Stimulated activated CD4-positive, alpha-beta T cell treated with anti-CD3 and anti-CD28 coated beads, Interleukin-1b, Interleukin-23, amount 100 ng/mL, for 1 hour (primary cell): Measurements from ENCODE around the gene ARFIP1.
"Not testable (repeated sequence)": the region's sequence is repeated elsewhere in the genome, so short reads cannot be mapped to it uniquely, and the experiment has no call there.

Experiments
- DNase-seq, 2 donors: peaks; one replicate each; pipeline ENCODE4 v3.0.0-alpha.2; 2020; ENCODE audit warnings: low read depth in 2 of 2

ARFIP1 gene, protein sequence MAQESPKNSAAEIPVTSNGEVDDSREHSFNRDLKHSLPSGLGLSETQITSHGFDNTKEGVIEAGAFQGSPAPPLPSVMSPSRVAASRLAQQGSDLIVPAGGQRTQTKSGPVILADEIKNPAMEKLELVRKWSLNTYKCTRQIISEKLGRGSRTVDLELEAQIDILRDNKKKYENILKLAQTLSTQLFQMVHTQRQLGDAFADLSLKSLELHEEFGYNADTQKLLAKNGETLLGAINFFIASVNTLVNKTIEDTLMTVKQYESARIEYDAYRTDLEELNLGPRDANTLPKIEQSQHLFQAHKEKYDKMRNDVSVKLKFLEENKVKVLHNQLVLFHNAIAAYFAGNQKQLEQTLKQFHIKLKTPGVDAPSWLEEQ

GRCh38 chr4:152779513-152780266 is at the start of gene ARFIP1, which contains the start of gene TIGD4:
Gene ARFIP1, plus strand, starts transcription at chr4:152779954. Its CDS starts 49,680 bp downstream, at chr4:152829634.
Gene TIGD4, minus strand, starts transcription at chr4:152779730. Its CDS starts 8,726 bp downstream, at chr4:152771004.
- DNase-seq, result peak; percentile 83 to 86

- no peak for DNase-seq
These were observed 47.8 kb upstream of the ARFIP1 start for GRCh38 chr4:152731997-152732396.

DNA sequence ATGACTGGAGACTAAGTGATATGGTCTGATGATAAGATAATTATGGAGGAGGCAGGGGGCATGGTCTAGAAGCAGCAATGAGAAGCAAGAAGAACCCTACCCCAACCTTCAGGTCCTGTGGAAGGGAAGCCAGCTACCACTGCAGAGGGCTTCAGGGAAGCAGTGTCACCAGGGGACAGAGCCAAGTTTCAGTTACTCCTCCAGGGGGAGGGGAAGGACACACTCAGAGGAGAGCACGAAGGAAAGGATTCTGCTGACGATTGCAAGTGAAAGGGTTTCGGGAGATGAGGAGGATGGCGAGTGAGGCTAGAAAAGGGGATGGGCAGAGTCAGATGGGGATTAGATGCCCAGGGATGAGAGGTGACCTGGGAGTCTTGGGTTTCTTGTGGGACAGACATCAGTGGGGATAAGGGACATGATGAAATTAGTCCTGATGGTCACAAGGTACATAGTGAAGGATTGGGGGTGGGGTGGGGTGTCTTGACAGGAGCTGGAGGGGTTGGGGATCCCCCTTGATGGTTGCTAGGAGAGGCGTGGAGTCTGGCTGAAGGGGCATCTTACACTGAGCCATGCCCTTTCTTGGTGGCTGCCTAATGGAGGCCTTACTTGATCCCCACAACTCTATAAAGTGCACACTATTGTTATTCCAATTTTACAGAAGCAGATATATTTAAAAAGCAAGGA is 45.6 kb upstream of the ARFIP1 start:
- no peak for DNase-seq

DNA sequence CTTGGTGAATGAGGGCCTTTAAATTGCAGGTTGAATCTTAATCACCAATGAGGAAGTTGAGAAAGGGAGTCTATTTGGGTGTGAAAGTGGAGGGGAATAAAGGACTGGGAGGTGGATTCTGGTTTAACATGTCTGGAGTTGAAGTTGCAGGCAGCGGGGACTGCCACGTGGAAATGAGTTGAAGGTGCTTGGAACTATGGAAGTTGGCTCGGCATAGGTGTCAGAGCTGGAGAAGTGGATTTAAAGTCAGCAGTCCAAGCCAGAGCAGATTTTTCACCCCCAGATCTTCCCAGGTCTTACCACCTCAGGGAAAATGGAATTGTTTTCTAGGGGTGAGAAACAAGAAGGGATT is 45.1 kb upstream of the ARFIP1 start:
- no peak for DNase-seq

DNA sequence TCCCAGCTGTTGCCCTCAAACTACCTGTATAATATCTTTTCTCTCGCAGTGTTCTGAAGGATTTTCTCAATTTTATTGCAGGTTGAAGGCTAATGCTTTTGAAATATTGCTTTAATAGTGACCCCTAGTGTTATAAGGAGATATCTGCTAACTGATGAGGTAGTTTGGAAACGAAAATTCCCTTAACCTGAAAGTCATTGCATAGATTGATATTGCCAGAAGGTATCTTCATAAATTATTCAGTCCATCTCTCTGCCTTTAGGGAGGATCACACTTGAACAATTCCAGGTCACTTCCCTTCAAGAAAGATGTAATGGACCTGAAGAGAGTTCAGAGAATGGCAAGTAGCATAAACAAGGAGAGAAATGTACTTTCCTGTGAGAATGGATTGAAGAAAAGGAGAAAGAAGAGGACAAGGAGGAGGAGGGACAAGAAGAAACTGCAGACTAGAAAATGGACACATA is 44.3 kb upstream of the ARFIP1 start:
- DNase-seq, result no peak

DNA sequence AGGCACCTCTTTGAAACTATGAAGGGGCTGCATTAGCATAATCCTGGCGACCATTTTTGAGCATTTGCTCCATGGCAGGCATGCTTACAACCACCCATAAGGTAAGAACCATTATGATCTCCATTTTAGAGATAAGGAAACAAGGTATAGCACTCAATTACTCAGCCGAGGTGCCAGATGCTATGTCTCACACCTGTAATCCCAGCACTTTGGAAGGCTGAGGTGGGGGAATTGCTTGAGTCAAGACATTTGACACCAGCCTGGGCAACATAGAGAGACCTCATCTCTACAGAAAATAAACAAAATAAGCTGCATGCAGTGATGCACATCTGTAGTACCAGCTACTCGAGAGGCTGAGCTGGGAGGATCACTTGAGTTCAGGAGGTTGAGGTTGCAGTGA is 43.8 kb upstream of the ARFIP1 start:
- DNase-seq, result no peak

GRCh38 chr4:152738827-152739226 is 40.9 kb upstream of the ARFIP1 start:
- DNase-seq, result no peak

DNA sequence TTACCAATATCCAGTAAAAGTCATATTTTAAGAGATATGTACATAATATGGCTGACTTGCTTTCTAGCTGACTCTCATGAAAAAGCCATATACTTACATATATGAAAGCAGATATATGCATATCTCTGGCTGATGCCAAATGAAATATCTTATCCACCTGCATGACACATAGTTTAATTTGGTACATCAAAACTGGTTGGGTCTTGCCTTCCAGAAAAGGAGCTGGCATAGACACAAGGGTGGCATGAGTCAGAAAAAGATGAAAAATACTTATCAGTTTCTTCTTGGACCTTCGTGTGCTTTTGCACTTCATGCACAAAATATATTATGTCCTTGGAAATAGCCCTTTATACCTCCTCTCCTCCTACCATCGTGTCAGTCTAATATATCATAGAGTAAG is 32.3 kb upstream of the ARFIP1 start:
- no peak for DNase-seq

DNA sequence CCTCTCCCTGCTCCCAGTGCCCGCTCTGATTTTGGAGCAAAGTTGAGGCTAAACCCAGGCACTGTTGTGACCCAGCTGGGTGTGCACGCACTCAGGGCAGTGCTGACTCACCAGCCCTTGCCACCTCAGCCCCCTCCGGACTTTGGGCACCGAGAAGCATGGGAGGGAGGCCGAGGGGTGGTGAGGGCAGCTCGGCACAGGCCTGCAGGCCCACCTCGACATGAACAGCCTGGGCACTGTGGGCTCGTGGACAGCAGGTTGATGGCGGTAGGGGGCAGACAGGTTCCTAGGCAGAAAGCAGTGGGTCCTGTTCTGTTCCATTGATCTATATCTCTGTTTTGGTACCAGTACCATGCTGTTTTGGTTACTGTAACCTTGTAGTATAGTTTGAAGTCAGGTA is 31.1 kb upstream of the ARFIP1 start:
- DNase-seq, result no peak

GRCh38 chr4:152763796-152764195 is 16.0 kb upstream of the ARFIP1 start:
- no peak for DNase-seq

DNA sequence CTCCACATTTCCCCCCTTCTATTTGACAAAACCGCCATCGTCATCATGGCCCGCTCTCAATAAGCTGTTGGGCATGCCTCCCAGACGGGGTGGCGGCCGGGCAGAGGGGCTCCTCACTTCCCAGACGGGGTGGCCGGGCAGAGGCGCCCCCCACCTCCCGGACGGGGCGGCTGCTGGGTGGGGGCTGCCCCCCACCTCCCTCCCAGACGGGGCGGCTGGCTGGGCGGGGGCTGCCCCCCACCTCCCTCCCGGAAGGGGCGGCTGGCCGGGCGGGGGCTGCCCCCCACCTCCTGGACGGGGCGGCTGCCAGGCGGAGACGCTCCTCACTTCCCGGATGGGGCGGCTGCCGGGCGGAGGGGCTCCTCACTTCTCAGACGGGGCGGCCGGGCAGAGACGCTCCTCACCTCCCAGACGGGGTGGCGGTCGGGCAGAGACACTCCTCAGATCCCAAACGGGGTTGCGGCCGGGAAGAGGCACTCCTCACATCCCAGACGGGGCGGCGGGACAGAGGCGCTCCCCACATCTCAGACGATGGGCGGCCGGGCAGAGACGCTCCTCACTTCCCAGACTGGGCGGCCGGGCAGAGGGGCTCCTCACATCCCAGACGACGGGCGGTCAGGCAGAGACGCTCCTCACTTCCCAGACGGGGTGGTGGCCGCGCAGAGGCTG is 14.6 kb upstream of the ARFIP1 start:
- DNase-seq, result not testable (repeated sequence)

DNA sequence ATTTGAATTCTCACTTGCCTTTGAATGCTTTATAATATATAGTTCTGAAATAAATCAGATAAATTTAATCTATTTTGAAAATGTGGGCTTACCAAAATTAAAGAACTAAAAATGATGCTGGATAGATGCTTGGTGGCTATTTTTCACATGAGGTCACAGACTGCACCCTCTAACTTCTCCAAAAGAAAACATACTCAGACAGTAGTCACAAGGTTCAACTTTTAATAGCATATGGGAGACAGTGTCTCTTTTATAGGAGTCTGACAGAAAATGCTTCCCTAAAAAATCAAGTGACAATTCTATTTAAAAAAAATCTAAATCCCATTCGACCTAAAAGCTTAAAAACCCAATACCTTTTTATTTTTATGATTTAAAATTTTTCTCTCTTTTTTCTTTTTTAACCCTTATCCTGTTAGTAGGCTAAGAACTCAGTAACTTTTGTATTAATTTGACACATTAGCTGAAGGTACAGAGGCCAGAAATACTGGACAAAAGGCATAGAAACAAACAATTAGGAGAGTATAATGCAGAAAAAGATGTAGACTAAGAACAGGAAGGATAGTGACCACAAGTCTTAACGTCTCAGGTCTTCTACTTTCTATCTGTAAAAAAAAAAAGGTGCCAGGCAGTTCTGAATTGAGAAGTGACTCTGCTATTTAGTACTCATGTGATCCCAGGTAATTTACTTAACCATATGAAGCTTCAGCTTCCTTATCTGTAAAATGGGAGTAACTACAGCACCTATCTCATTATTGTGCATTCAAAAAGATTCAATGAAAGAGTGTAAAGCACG is 7.8 kb upstream of the ARFIP1 start:
- no peak for DNase-seq

- DNase-seq, result no peak
These were observed 6.4 kb upstream of the ARFIP1 start for GRCh38 chr4:152773339-152773738.

GRCh38 chr4:152773953-152774352 is 5.8 kb upstream of the ARFIP1 start:
- DNase-seq, result no peak

DNA sequence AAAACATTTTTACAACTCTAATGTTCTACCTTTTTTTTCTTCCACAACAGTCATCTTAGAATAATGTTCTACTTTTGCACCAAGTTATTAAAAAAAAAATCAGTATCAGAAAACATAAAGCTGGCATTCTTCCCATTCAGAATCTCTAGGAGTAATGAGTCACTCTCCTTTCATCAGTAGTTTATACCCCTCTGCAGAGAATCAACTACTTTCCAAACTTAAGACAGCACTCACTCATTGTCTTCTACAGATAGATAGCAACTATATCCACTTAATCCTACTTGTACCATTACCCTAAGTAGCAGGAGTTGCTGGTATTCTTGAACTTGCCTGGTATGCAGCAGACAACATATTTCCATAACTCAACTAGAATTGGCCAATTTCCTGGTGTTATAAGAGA is 3.4 kb upstream of the ARFIP1 start:
- DNase-seq, result no peak

- no peak for DNase-seq
These were observed 2.3 kb upstream of the ARFIP1 start for GRCh38 chr4:152777488-152777887.

DNA sequence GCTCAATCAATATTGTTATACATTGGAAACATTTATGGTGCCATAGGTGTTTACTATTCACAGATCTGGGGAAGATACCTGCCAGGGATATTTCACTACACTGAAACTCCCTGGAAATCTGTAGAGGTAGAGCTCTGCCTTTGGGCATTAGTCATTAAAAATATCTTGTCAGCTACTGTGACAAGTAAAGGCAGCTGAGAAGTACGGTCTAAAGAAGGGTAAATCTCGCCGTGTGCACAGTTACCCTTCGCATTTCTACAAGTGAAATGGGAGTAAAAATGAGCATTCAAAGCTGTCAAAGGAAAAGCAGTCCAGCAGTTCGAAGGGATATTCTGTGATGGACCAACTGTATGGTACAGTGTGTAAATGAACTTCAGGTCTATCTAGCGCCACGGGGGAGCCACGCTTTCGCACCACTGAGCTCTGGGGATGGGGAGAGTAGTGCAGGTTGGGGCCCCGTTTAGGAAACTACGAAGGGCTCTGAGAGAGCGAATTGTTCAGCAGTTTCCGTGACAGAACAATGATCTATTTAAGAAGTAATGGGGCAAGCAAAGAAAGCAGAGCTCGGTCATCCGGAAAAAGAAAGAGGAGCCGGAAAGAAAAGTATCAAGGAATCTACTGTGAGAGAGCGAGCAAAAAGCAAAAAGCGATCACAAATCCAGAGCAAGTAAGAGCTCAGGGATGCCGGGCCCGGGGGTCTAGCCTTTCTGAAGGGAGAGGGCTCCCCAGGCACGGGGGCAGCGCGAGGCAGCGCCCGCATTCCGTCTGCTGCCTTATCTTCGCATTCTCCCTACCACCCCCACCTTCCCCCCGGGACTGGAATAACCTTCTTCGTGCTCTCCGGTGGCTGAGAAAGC is 870 bp upstream of the ARFIP1 start:
- peak in 1 of 2 donors; percentile 1 for DNase-seq

DNA sequence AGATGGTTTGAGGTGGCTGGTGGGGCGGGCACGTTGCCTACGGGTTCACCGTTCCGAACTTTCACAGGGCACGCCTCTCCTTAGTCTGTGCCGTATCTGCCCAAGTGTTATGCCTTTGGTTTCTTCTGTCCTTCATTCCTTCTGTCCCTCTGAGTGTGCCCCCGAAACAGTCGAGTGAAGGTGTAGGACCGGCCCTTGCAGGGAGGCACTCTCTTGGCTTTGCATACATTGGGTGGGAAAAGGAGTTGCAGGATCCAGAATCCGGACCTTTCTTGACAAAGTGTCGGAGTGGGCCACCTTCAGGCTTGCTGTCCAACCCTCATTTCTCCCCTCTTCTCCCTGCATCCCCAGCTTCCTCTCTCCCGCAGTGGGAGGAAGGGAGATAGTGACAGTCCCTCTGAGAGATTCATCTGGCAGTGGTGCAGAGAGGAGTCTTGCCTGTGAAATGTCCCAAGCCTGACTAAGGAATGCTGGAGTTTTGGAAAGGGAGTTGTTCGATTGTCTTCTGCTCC is 569 bp downstream of the ARFIP1 start:
- no peak for DNase-seq

GRCh38 chr4:152784490-152785350 is 5.0 kb downstream of the ARFIP1 start:
- no peak for DNase-seq
